ENCODE measurements around the gene HOXD13. TPM values are rescaled to one million over a fixed set of nuclear protein-coding genes. Genes with fewer than 3 reads are reported as not detected.
A peak's percentile ranks its signal among the peaks of the same experiment; 100 is the strongest.

The HOXD13 gene
- total RNA-seq, 1 experiment from 2014 or later, result 32.7 TPM

GRCh38 chr2:176125772-176126054 lies 33.2 kb downstream of the HOXD13 start:
- Histone ChIP-seq H3K4me3 (ENCODE audit: low read depth, low read length, poor library complexity, severe bottlenecking) (peak overlapping the region; percentile 71), H3K27me3 (replicated peaks; ENCODE audit: insufficient read depth, low read depth, low read length, poor library complexity) (no peaks in the 10 kb centered on the region), H3K36me3 (ENCODE audit: insufficient read depth, low read length, poor library complexity, severe bottlenecking) (peaks cover 32% of the 10 kb centered on the region)

GRCh38 chr2:176126929-176127773 lies 34.6 kb downstream of the HOXD13 start:
- Histone ChIP-seq H3K36me3 (ENCODE audit: insufficient read depth, low read length, poor library complexity, severe bottlenecking) (peaks cover 23% of the 10 kb centered on the region), H3K27me3 (replicated peaks; ENCODE audit: insufficient read depth, low read depth, low read length, poor library complexity) (no peaks in the 10 kb centered on the region), H3K27ac (ENCODE audit: low read depth, low read length, poor library complexity, severe bottlenecking) (peak overlapping the region; percentile 98), H3K4me3 (ENCODE audit: low read depth, low read length, poor library complexity, severe bottlenecking) (peak overlapping the region; percentile 62), H3K9me3 (ENCODE audit: low read depth, low read length, poor library complexity, severe bottlenecking) (no peaks in the 10 kb centered on the region), H3K4me1 (ENCODE audit: insufficient read depth, low read length, poor library complexity, severe bottlenecking) (peaks cover 38% of the 10 kb centered on the region)
- no TSS peak for BruUV-seq (replicated peaks)
- CTCF ChIA-PET, result interaction anchor here (0.6 to 2.5 kb wide), 16 partner anchors 9 to 1037 kb away, joined by 3 to 24 read pairs (median 4); no protein-coding TSS in a partner anchor
- intact Hi-C loops (cut with micrococcal nuclease; ENCODE audit: unreplicated experiment), result loop anchor here (2.0 to 10.0 kb wide), 5 partner anchors 425 to 1628 kb away; no protein-coding TSS in a partner anchor
- peak; percentile 87 for DNase-seq (ENCODE audit: low spot score)
- POLR2A ChIA-PET (ENCODE audit: low non-redundant PET), result interaction anchor here (0.5 to 0.7 kb wide), 3 partner anchors 15 to 634 kb away, joined by 3 to 4 read pairs (median 4); no protein-coding TSS in a partner anchor
- TF ChIP-seq, protein P1, sequence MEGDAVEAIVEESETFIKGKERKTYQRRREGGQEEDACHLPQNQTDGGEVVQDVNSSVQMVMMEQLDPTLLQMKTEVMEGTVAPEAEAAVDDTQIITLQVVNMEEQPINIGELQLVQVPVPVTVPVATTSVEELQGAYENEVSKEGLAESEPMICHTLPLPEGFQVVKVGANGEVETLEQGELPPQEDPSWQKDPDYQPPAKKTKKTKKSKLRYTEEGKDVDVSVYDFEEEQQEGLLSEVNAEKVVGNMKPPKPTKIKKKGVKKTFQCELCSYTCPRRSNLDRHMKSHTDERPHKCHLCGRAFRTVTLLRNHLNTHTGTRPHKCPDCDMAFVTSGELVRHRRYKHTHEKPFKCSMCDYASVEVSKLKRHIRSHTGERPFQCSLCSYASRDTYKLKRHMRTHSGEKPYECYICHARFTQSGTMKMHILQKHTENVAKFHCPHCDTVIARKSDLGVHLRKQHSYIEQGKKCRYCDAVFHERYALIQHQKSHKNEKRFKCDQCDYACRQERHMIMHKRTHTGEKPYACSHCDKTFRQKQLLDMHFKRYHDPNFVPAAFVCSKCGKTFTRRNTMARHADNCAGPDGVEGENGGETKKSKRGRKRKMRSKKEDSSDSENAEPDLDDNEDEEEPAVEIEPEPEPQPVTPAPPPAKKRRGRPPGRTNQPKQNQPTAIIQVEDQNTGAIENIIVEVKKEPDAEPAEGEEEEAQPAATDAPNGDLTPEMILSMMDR (conservative IDR thresholded peaks at IDR 0.05; ENCODE audit: low read depth, low read length), result peak; percentile 93
- no peak for TF ChIP-seq EZH2 (IDR thresholded peaks at IDR 0.05; ENCODE audit: borderline replicate concordance, low read depth, low read length, poor library complexity, severe bottlenecking)

More at GRCh38 chr2:176125772-176126054, 33.2 kb downstream of the HOXD13 start:
- BruUV-seq (replicated peaks), result no TSS peak
- ChIA-PET CTCF (no interaction called here), POLR2A (ENCODE audit: low non-redundant PET) (interaction anchor here (0.7 kb wide), 1 partner anchor 1024 kb away, joined by 4 read pairs; no protein-coding TSS in a partner anchor)
- peaks cover 49% of the 10 kb centered on the region for H3K4me1 ChIP-seq (ENCODE audit: insufficient read depth, low read length, poor library complexity, severe bottlenecking)
- TF ChIP-seq, protein P1 (conservative IDR thresholded peaks at IDR 0.05; ENCODE audit: low read depth, low read length), result no peak
- TF ChIP-seq EZH2 (IDR thresholded peaks at IDR 0.05; ENCODE audit: borderline replicate concordance, low read depth, low read length, poor library complexity, severe bottlenecking), result no peak
- DNase-seq (ENCODE audit: low spot score), result peak; percentile 41
- intact Hi-C loops (cut with micrococcal nuclease; ENCODE audit: unreplicated experiment), result loop anchor here (2.0 to 10.0 kb wide), 5 partner anchors 427 to 1629 kb away; no protein-coding TSS in a partner anchor
- peak overlapping the region; percentile 98 for H3K27ac ChIP-seq (ENCODE audit: low read depth, low read length, poor library complexity, severe bottlenecking)
- H3K9me3 ChIP-seq (ENCODE audit: low read depth, low read length, poor library complexity, severe bottlenecking), result no peaks in the 10 kb centered on the region

DNA sequence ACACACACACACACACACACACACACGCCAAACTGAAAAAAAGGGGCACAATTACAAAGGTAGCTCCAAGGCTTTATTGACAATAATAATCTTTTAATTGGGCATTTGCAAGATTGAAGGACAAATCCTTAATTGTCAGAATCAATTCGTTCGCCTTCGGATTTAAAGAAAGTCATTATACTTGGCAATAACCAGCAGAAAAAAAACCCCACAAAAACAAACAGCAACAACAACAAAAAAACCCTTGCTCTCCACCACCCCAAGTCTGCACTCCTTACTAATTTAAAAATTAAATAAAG lies 35.2 kb downstream of the HOXD13 start:
- POLR2A ChIA-PET (ENCODE audit: low non-redundant PET), result interaction anchor here (0.6 kb wide), 1 partner anchor 16 kb away, joined by 4 read pairs; no protein-coding TSS in a partner anchor
- no peak for TF ChIP-seq EZH2 (IDR thresholded peaks at IDR 0.05; ENCODE audit: borderline replicate concordance, low read depth, low read length, poor library complexity, severe bottlenecking)
- TF ChIP-seq, protein P1 (conservative IDR thresholded peaks at IDR 0.05; ENCODE audit: low read depth, low read length), result no peak

More for the DNA sequence above, 35.2 kb downstream of the HOXD13 start:
- CTCF ChIA-PET, result interaction anchor here (0.8 to 2.5 kb wide), 7 partner anchors 13 to 526 kb away, joined by 3 to 24 read pairs (median 12); no protein-coding TSS in a partner anchor
- Histone ChIP-seq H3K4me1 (ENCODE audit: insufficient read depth, low read length, poor library complexity, severe bottlenecking) (peaks cover 38% of the 10 kb centered on the region), H3K27ac (ENCODE audit: low read depth, low read length, poor library complexity, severe bottlenecking) (peak overlapping the region; percentile 98), H3K36me3 (ENCODE audit: insufficient read depth, low read length, poor library complexity, severe bottlenecking) (peaks cover 23% of the 10 kb centered on the region), H3K9me3 (ENCODE audit: low read depth, low read length, poor library complexity, severe bottlenecking) (no peaks in the 10 kb centered on the region), H3K27me3 (replicated peaks; ENCODE audit: insufficient read depth, low read depth, low read length, poor library complexity) (no peaks in the 10 kb centered on the region), H3K4me3 (ENCODE audit: low read depth, low read length, poor library complexity, severe bottlenecking) (peak overlapping the region; percentile 62)
- DNase-seq (ENCODE audit: low spot score), result peak; percentile 17
- no TSS peak for BruUV-seq (replicated peaks)
- intact Hi-C loops (cut with micrococcal nuclease; ENCODE audit: unreplicated experiment), result loop anchor here (2.0 to 10.0 kb wide), 6 partner anchors 425 to 1627 kb away; no protein-coding TSS in a partner anchor
